Neural progenitor cell (in vitro differentiated cells): ENCODE measurements around the gene SLC17A1.

Experiments used
- CTCF ChIP-seq: fragments of 200-600 bp; sonication (generic); IDR thresholded peaks from 2 replicates; pipeline ENCODE4 v1.5.1; 2017; ENCODE audit warnings: antibody characterized with exemption, mild to moderate bottlenecking
- EZH2phosphoT487 ChIP-seq: fragments of 200-600 bp; sonication (generic); IDR thresholded peaks from 2 replicates; pipeline ENCODE4 v1.6.1; 2017; ENCODE audit warnings: antibody characterized with exemption

DNA sequence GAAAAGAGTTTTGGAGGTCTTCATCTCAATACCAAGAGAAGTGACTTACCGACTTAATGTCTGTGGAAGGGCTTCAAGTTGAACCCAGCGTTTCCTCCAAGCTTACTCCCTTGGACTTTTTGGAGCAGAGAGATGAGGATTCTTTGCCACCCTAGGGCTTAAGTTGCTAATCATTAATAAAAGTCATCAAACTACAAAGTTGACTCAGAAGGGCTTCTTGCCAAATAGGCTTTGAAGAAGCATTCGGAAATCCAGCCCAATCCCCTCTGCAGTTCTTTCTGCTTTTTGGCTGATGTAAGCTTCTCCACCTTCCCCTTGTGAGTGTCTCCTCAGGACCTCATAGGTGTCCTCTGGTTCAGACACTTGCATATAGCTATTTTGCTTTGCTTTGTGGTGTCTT is 42.3 kb upstream of the SLC17A1 start, which contains the start of gene SLC17A3:
- TF ChIP-seq CTCF (no peak), EZH2phosphoT487 (no peak)
